SU-DHL-6 (cell line): ENCODE measurements around the gene AHRR.

ENCODE experiments used
- EZH2phosphoT487 ChIP-seq: fragments of 200-600 bp; sonication (generic), shearing (Covaris generic); conservative IDR thresholded peaks from 2 replicates; pipeline ENCODE4 v1.6.1; 2018; ENCODE audit warnings: mild to moderate bottlenecking, antibody characterized with exemption, low read length, moderate library complexity, mixed read lengths
- TF ChIP-seq, protein P1 (sequence below): fragments of 200-600 bp; sonication (generic); IDR thresholded peaks from one replicate; pipeline ENCODE4 v1.5.1; 2017; ENCODE audit warnings: antibody characterized with exemption, mild to moderate bottlenecking, low read length, moderate library complexity; ENCODE audit not compliant: insufficient read depth, poor library complexity, severe bottlenecking

DNA sequence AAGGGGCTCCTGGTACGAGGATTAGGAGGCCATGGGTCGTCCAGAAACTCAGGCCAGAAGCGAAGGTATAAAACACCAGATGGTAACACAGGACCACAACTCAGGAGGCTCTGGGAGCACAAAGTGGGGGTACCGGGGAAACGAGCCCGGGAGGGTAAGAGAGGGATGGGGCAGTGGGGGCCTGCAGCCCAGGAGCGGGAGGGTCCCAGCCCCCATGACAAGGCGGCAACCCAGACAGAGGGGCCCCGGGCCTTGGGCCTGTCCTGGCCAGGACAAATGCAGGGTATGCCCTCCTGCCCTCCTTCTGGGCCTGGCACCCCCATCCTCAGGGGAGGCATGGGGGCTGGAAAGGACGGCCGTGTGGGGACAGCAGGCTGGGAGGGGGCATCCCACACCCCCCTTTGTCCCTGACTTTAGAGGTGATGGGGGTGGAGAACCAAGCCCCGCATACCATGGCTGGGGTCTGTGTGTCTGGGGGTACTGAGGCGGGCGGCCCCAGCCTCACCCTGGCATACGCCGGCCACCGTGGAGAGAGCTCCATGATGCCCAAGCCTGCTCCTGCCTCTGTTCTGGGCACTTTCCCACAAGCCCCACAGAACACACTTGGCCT, 74.5 kb downstream of the AHRR start:
- TF ChIP-seq, protein P1, sequence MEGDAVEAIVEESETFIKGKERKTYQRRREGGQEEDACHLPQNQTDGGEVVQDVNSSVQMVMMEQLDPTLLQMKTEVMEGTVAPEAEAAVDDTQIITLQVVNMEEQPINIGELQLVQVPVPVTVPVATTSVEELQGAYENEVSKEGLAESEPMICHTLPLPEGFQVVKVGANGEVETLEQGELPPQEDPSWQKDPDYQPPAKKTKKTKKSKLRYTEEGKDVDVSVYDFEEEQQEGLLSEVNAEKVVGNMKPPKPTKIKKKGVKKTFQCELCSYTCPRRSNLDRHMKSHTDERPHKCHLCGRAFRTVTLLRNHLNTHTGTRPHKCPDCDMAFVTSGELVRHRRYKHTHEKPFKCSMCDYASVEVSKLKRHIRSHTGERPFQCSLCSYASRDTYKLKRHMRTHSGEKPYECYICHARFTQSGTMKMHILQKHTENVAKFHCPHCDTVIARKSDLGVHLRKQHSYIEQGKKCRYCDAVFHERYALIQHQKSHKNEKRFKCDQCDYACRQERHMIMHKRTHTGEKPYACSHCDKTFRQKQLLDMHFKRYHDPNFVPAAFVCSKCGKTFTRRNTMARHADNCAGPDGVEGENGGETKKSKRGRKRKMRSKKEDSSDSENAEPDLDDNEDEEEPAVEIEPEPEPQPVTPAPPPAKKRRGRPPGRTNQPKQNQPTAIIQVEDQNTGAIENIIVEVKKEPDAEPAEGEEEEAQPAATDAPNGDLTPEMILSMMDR = no peak
- no peak for TF ChIP-seq EZH2phosphoT487
